Smooth muscle cell (in vitro differentiated cells): ENCODE measurements around the gene PTGES3. TPM values are rescaled to one million over a fixed set of nuclear protein-coding genes. Genes with fewer than 3 reads are reported as not detected.
"Not testable (repeated sequence)": the region's sequence is repeated elsewhere in the genome, so short reads cannot be mapped to it uniquely, and the experiment has no call there.

Source experiments
- DNase-seq: peaks from one replicate; lab custom pipeline; 2025; ENCODE audit not compliant: unreplicated experiment; lab: John Stamatoyannopoulos, UW
- H2AFZ ChIP-seq: fragments of 200-600 bp; sonication (generic); 2 replicates; pipeline ENCODE4 v1.6.0; 2016; ENCODE audit warnings: antibody characterized with exemption, low read depth, mild to moderate bottlenecking
- H3F3A ChIP-seq: fragments of 200-600 bp; sonication (generic); 2 replicates; pipeline ENCODE4 v1.6.0; 2017; ENCODE audit warnings: antibody characterized with exemption, low read depth
- H3K27ac ChIP-seq: fragments of 200-600 bp; sonication (generic); 2 replicates; pipeline ENCODE4 v1.5.1; 2016; ENCODE audit warnings: low read depth, mild to moderate bottlenecking
- H3K27me3 ChIP-seq: fragments of 200-600 bp; sonication (generic); 2 replicates; pipeline ENCODE4 v1.6.1; 2016; ENCODE audit warnings: low read depth, mild to moderate bottlenecking
- H3K36me3 ChIP-seq: fragments of 200-600 bp; sonication (generic); 2 replicates; pipeline ENCODE4 v1.5.1; 2016; ENCODE audit warnings: low read depth
- H3K4me1 ChIP-seq: fragments of 200-600 bp; sonication (generic); 2 replicates; pipeline ENCODE4 v1.5.1; 2016; ENCODE audit warnings: low read depth
- H3K4me2 ChIP-seq: fragments of 200-600 bp; sonication (generic); 2 replicates; pipeline ENCODE4 v1.6.0; 2016; ENCODE audit warnings: mild to moderate bottlenecking
- H3K4me3 ChIP-seq: fragments of 200-600 bp; sonication (generic); 2 replicates; pipeline ENCODE4 v1.5.1; 2016; ENCODE audit warnings: mild to moderate bottlenecking
- H3K79me2 ChIP-seq: fragments of 200-600 bp; sonication (generic); 2 replicates; pipeline ENCODE4 v1.6.0; 2016; ENCODE audit warnings: low read depth, mild to moderate bottlenecking
- H3K9ac ChIP-seq: fragments of 200-600 bp; sonication (generic); 2 replicates; pipeline ENCODE4 v1.6.0; 2016; ENCODE audit warnings: low read depth
- H3K9me3 ChIP-seq: fragments of 200-600 bp; sonication (generic); replicated peaks from 2 replicates; pipeline ENCODE4 v1.5.1; 2016; ENCODE audit warnings: low read depth
- H4K20me1 ChIP-seq: fragments of 200-600 bp; sonication (generic); 2 replicates; pipeline ENCODE4 v1.6.0; 2016; ENCODE audit warnings: low read depth
- CTCF ChIP-seq: fragments of 200-600 bp; sonication (generic); IDR thresholded peaks from 2 replicates; pipeline ENCODE4 v1.5.1; 2017; ENCODE audit warnings: borderline replicate concordance, mild to moderate bottlenecking, antibody characterized with exemption; ENCODE audit not compliant: insufficient read depth, poor library complexity, severe bottlenecking
- WGBS: methylation state at CpG from one replicate; pipeline ENCODE4 v1.1.7; 2016; ENCODE audit warnings: low lambda C conversion rate; 5-methylcytosine and 5-hydroxymethylcytosine counted together
- polyA plus RNA-seq: library from polyadenylated mRNA; unstranded; fragments of >200 nt; fragmentation: Nextera tagmentation; extraction: Ambion mirVana; gene quantifications from 2 replicates; pipeline ENCODE4 v1.2.1, GENCODE V29; 2016
- total RNA-seq: library from RNA; depleted of rRNA; stranded (reverse); fragments of >200 nt; gene quantifications from 2 replicates; pipeline ENCODE4 v1.2.3, GENCODE V29; 2014

PTGES3 gene
- total and polyA plus RNA-seq, 2 experiments from 2014 or later: 128 to 160 TPM

- WGBS: 78% methylated on average over 5 of the region's 5 CpGs
- no peaks in the 10 kb centered on the region for H3K9me3 ChIP-seq
- no peaks in the 10 kb centered on the region for H3K4me1 ChIP-seq
- no peak overlapping the region for H3K9ac ChIP-seq
- H3K79me2 ChIP-seq: peaks cover 1% of the 10 kb centered on the region
- H4K20me1 ChIP-seq: peaks cover 23% of the 10 kb centered on the region
- H3F3A ChIP-seq: peaks cover 16% of the 10 kb centered on the region
- no peak overlapping the region for H3K27ac ChIP-seq
- TF ChIP-seq CTCF: no peak
- DNase-seq: no peak
- no peaks in the 10 kb centered on the region for H3K27me3 ChIP-seq
- no peak overlapping the region for H2AFZ ChIP-seq
- peaks cover 12% of the 10 kb centered on the region for H3K36me3 ChIP-seq
- no peak overlapping the region for H3K4me3 ChIP-seq
- no peak overlapping the region for H3K4me2 ChIP-seq
These were observed 21.8 kb upstream of the PTGES3 start for GRCh38 chr12:56709759-56710376.

GRCh38 chr12:56704522-56704921 lies 16.4 kb upstream of the PTGES3 start:
- H3K27me3 ChIP-seq, H3K79me2 ChIP-seq, H2AFZ ChIP-seq, DNase-seq, H3K27ac ChIP-seq, H3K4me1 ChIP-seq, H3F3A ChIP-seq, H3K4me3 ChIP-seq, H3K9me3 ChIP-seq, H4K20me1 ChIP-seq, H3K9ac ChIP-seq, H3K4me2 ChIP-seq, H3K36me3 ChIP-seq: not testable (repeated sequence)
- WGBS: 87% methylated on average over 5 of the region's 5 CpGs

- H3K4me3 ChIP-seq: no peak overlapping the region
- no peak overlapping the region for H3K27ac ChIP-seq
- no peak overlapping the region for H3K4me2 ChIP-seq
- H2AFZ ChIP-seq: no peak overlapping the region
- no peak for DNase-seq
- no peak for TF ChIP-seq CTCF
- H3K27me3 ChIP-seq: no peaks in the 10 kb centered on the region
- H3K9me3 ChIP-seq: no peaks in the 10 kb centered on the region
- H4K20me1 ChIP-seq: no peaks in the 10 kb centered on the region
- H3F3A ChIP-seq: peaks cover 10% of the 10 kb centered on the region
- H3K4me1 ChIP-seq: peaks cover 5% of the 10 kb centered on the region
- H3K9ac ChIP-seq: no peak overlapping the region
- H3K79me2 ChIP-seq: no peaks in the 10 kb centered on the region
- H3K36me3 ChIP-seq: no peaks in the 10 kb centered on the region
- WGBS: 92% methylated on average over 3 of the region's 3 CpGs
These were observed 11.1 kb upstream of the PTGES3 start for GRCh38 chr12:56699020-56699661.

- DNase-seq: no peak
- Histone ChIP-seq H4K20me1 (no peaks in the 10 kb centered on the region), H3K9me3 (no peaks in the 10 kb centered on the region), H3K4me2 (peak overlapping the region; percentile 40), H3K4me1 (peaks cover 5% of the 10 kb centered on the region), H3K9ac (no peak overlapping the region), H3F3A (peaks cover 10% of the 10 kb centered on the region), H3K27ac (peak overlapping the region; percentile 77), H3K36me3 (no peaks in the 10 kb centered on the region), H3K4me3 (no peak overlapping the region), H2AFZ (peak overlapping the region; percentile 49), H3K79me2 (no peaks in the 10 kb centered on the region), H3K27me3 (no peaks in the 10 kb centered on the region)
- no peak for TF ChIP-seq CTCF
- 39% methylated on average over 2 of the region's 2 CpGs for whole genome bisulfite sequencing
These were observed 7.4 kb upstream of the PTGES3 start for GRCh38 chr12:56695327-56696101.
